Natural killer cell (primary cell): ENCODE data around the gene MAP3K1. TPM values are rescaled to one million over a fixed set of nuclear protein-coding genes. Genes with fewer than 3 reads are reported as not detected.

Experiments used
- ATAC-seq, 3 donors: fragments of 150-1000 bp in 2 of 3; fragments of 200-7000 bp in 1 of 3; cut with Tn5 transposase; 1 replicate in 1 of 3; 2 replicates in 2 of 3; pipeline ENCODE4 v1.10.0; 2021; ENCODE audit warnings: mild to moderate bottlenecking in 2 of 3, moderate library complexity in 2 of 3
- DNase-seq, 2 donors: peaks; one replicate each; pipeline versions ENCODE4 v3.0.0 to v3.0.0-alpha.2; 2013 to 2021; ENCODE audit warnings: mixed read lengths in 1 of 2
- H3K27ac ChIP-seq: one replicate; pipeline ENCODE4 v1.5.1; 2013; ENCODE audit warnings: mild to moderate bottlenecking, low read length
- H3K27me3 ChIP-seq: one replicate; pipeline ENCODE4 v1.6.1; 2013; ENCODE audit warnings: low read length; ENCODE audit not compliant: control insufficient read depth, insufficient read depth
- H3K36me3 ChIP-seq: one replicate; pipeline ENCODE4 v1.6.1; 2013; ENCODE audit warnings: low read length; ENCODE audit not compliant: control insufficient read depth, insufficient read depth
- H3K4me1 ChIP-seq: one replicate; pipeline ENCODE4 v1.6.1; 2013; ENCODE audit warnings: low read length; ENCODE audit not compliant: control insufficient read depth, insufficient read depth
- H3K4me3 ChIP-seq: one replicate; pipeline ENCODE4 v1.5.1; 2013; ENCODE audit warnings: low read length
- H3K9me3 ChIP-seq: one replicate; pipeline ENCODE4 v1.6.1; 2013; ENCODE audit warnings: low read length; ENCODE audit not compliant: control insufficient read depth, insufficient read depth
- H3K27ac Mint-ChIP-seq, 2 donors: one replicate each; pipeline ENCODE4 v1.8.0; 2022; ENCODE audit warnings: mild to moderate bottlenecking in 2 of 2, mixed read lengths in 2 of 2, moderate library complexity in 1 of 2
- H3K27me3 Mint-ChIP-seq, 2 donors: one replicate each; pipeline ENCODE4 v1.8.0; 2022; ENCODE audit warnings: low read depth in 2 of 2, mixed read lengths in 2 of 2
- H3K36me3 Mint-ChIP-seq: one replicate; pipeline ENCODE4 v1.8.0; 2022; ENCODE audit warnings: mixed read lengths
- H3K4me1 Mint-ChIP-seq, 2 donors: one replicate each; pipeline ENCODE4 v1.8.0; 2022; ENCODE audit warnings: mixed read lengths in 2 of 2
- H3K4me3 Mint-ChIP-seq: one replicate; pipeline ENCODE4 v1.8.0; 2022; ENCODE audit warnings: mild to moderate bottlenecking, moderate library complexity, mixed read lengths
- H3K9me3 Mint-ChIP-seq, 2 donors: one replicate each; pipeline ENCODE4 v1.8.0; 2022; ENCODE audit warnings: mixed read lengths in 2 of 2
- CTCF ChIP-seq: fragments of 200-600 bp; IDR thresholded peaks from one replicate; pipeline ENCODE4 v1.8.0; 2022; ENCODE audit warnings: antibody characterized with exemption
- WGBS: methylation state at CpG from one replicate; pipeline ENCODE4 v1.1.7; 2013; ENCODE audit warnings: missing lambda C conversion rate; ENCODE audit not compliant: insufficient coverage; 5-methylcytosine and 5-hydroxymethylcytosine counted together
- intact Hi-C: fragments of 100-400 bp; cut with micrococcal nuclease; formaldehyde crosslinking; loops from one replicate; pipeline ENCODE4 v1.14.2; 2022
- total RNA-seq, 4 donors: library from RNA; stranded (reverse); fragments of 120-200 nt in 1 of 4; gene quantifications; one replicate each; pipeline versions ENCODE4 v1.2.3 to v1.2.4, GENCODE V29; 2013 to 2022

MAP3K1 gene
- total RNA-seq, 3 donors from 2014 or later (not counting 1 experiment from before 2014, with no cell fraction given): 27.8 to 35.7 (median 35.5) TPM

GRCh38 chr5:56913766-56914165, 98.4 kb downstream of the MAP3K1 start:
- no peaks in the 10 kb centered on the region for H3K27me3 Mint-ChIP-seq
- H3K4me1 Mint-ChIP-seq: peaks cover 17 to 21% of the 10 kb centered on the region in 2 donors
- DNase-seq: no peak
- no peak overlapping the region for H3K4me3 ChIP-seq
- H3K27ac Mint-ChIP-seq: no peak overlapping the region
- H3K9me3 Mint-ChIP-seq: no peaks in the 10 kb centered on the region
- H3K9me3 ChIP-seq: no peaks in the 10 kb centered on the region
- H3K36me3 ChIP-seq: no peaks in the 10 kb centered on the region
- H3K4me3 Mint-ChIP-seq: no peak overlapping the region
- H3K27me3 ChIP-seq: no peaks in the 10 kb centered on the region
- H3K36me3 Mint-ChIP-seq: no peaks in the 10 kb centered on the region
- intact Hi-C loops: no loop called here
- no peak for ATAC-seq
- WGBS: 100% methylated on average over 3 of the region's 3 CpGs
- H3K27ac ChIP-seq: no peak overlapping the region
- H3K4me1 ChIP-seq: peaks cover 8% of the 10 kb centered on the region
- no peak for TF ChIP-seq CTCF

GRCh38 chr5:56914678-56915077, 99.3 kb downstream of the MAP3K1 start:
- H3K4me3 ChIP-seq: no peak overlapping the region
- no CpG with 5 or more reads among the region's 2 CpGs for WGBS
- DNase-seq (no peak), ATAC-seq (no peak)
- no peaks in the 10 kb centered on the region for H3K36me3 ChIP-seq
- Mint-ChIP-seq H3K27ac (no peak overlapping the region), H3K4me3 (no peak overlapping the region), H3K4me1 (peaks cover 12 to 18% of the 10 kb centered on the region in 2 donors), H3K27me3 (no peaks in the 10 kb centered on the region), H3K36me3 (no peaks in the 10 kb centered on the region), H3K9me3 (no peaks in the 10 kb centered on the region)
- H3K27ac ChIP-seq: no peak overlapping the region
- no peaks in the 10 kb centered on the region for H3K27me3 ChIP-seq
- intact Hi-C loops: no loop called here
- H3K9me3 ChIP-seq: no peaks in the 10 kb centered on the region
- TF ChIP-seq CTCF: no peak
- H3K4me1 ChIP-seq: peaks cover 3% of the 10 kb centered on the region

- peaks cover 0 to 7% of the 10 kb centered on the region in 2 donors for H3K4me1 Mint-ChIP-seq
- no peak overlapping the region for H3K27ac Mint-ChIP-seq
- no peak overlapping the region for H3K4me3 ChIP-seq
- no peak for TF ChIP-seq CTCF
- WGBS: no CpG with 5 or more reads among the region's 2 CpGs
- DNase-seq (no peak), ATAC-seq (no peak)
- H3K9me3 Mint-ChIP-seq: no peaks in the 10 kb centered on the region
- no peaks in the 10 kb centered on the region for H3K27me3 Mint-ChIP-seq
- H3K36me3 ChIP-seq: peaks cover 4% of the 10 kb centered on the region
- H3K9me3 ChIP-seq: no peaks in the 10 kb centered on the region
- H3K4me3 Mint-ChIP-seq: no peak overlapping the region
- H3K27ac ChIP-seq: no peak overlapping the region
- peaks cover 3% of the 10 kb centered on the region for H3K36me3 Mint-ChIP-seq
- H3K4me1 ChIP-seq: no peaks in the 10 kb centered on the region
- H3K27me3 ChIP-seq: no peaks in the 10 kb centered on the region
- intact Hi-C loops: no loop called here
Measured at GRCh38 chr5:56917534-56917933, 102.2 kb downstream of the MAP3K1 start.

- DNase-seq (no peak), ATAC-seq (no peak)
- no peaks in the 10 kb centered on the region for H3K9me3 Mint-ChIP-seq
- Histone ChIP-seq H3K27me3 (no peaks in the 10 kb centered on the region), H3K4me3 (no peak overlapping the region), H3K36me3 (peaks cover 9% of the 10 kb centered on the region), H3K9me3 (no peaks in the 10 kb centered on the region), H3K27ac (no peak overlapping the region), H3K4me1 (no peaks in the 10 kb centered on the region)
- H3K36me3 Mint-ChIP-seq: peaks cover 7% of the 10 kb centered on the region
- whole genome bisulfite sequencing: 97% methylated on average over 2 of the region's 2 CpGs
- no peak overlapping the region for H3K27ac Mint-ChIP-seq
- peaks cover 0 to 7% of the 10 kb centered on the region in 2 donors for H3K4me1 Mint-ChIP-seq
- intact Hi-C loops: no loop called here
- TF ChIP-seq CTCF: no peak
- no peak overlapping the region for H3K4me3 Mint-ChIP-seq
- H3K27me3 Mint-ChIP-seq: no peaks in the 10 kb centered on the region
Measured at GRCh38 chr5:56918054-56918453, 102.7 kb downstream of the MAP3K1 start.
